Panc1 (cell line): ENCODE results near the gene RAB6A.

ENCODE experiments used
- CTCF ChIP-seq: fragments of 450-650 bp; IDR thresholded peaks from 2 replicates; pipeline ENCODE4 v1.5.1; 2017; ENCODE audit warnings: mild to moderate bottlenecking
- POLR2AphosphoS5 ChIP-seq: IDR thresholded peaks from 2 replicates; pipeline ENCODE4 v1.6.1; 2012; ENCODE audit warnings: mild to moderate bottlenecking, low read depth, low read length, moderate library complexity
- REST ChIP-seq, 2 experiments: IDR thresholded peaks; 2 replicates each; pipeline ENCODE4 v1.6.1; 2011 to 2012; ENCODE audit warnings: low read depth in 2 of 2, control low read depth in 1 of 2, low read length in 1 of 2, mild to moderate bottlenecking in 1 of 2, moderate library complexity in 1 of 2; ENCODE audit not compliant: insufficient read depth in 1 of 2

- TF ChIP-seq CTCF = no peak
- no peak for TF ChIP-seq REST (IDR thresholded peaks at IDR 0.05; ENCODE audit: insufficient read depth in 1 of 2, low read depth in 2 of 2, low read length in 1 of 2)
- TF ChIP-seq POLR2AphosphoS5 = no peak
Measured at GRCh38 chr11:73641668-73642067, 119.2 kb downstream of the RAB6A start.
